NCI-H2171 treated with DMSO at 0.1 percent for 48 hours (cell line): ENCODE measurements around the gene VSIG4.

ENCODE experiments used
- DNase-seq: peaks from one replicate; lab custom pipeline; 2025; lab: John Stamatoyannopoulos, UW

VSIG4 gene

GRCh38 chrX:66023385-66024091 lies 16.3 kb downstream of the VSIG4 start:
- no peak for DNase-seq

- DNase-seq, result no peak
Measured at GRCh38 chrX:66022632-66023384, 17.1 kb downstream of the VSIG4 start.

GRCh38 chrX:66021765-66022631 lies 17.9 kb downstream of the VSIG4 start:
- DNase-seq, result no peak

GRCh38 chrX:66021401-66021764 lies 18.5 kb downstream of the VSIG4 start:
- DNase-seq, result peak; percentile 1

GRCh38 chrX:66020631-66021334 lies 19.1 kb downstream of the VSIG4 start:
- DNase-seq, result no peak

- no peak for DNase-seq
Measured at GRCh38 chrX:66019974-66020373, 19.9 kb downstream of the VSIG4 start.

GRCh38 chrX:66019310-66019652 lies 20.6 kb downstream of the VSIG4 start:
- DNase-seq, result no peak

GRCh38 chrX:66018585-66019309 lies 21.1 kb downstream of the VSIG4 start:
- no peak for DNase-seq

- DNase-seq, result peak; percentile 79
Measured at GRCh38 chrX:66017659-66018170, 22.2 kb downstream of the VSIG4 start.

GRCh38 chrX:66016905-66017658 lies 22.8 kb downstream of the VSIG4 start:
- no peak for DNase-seq

GRCh38 chrX:66015900-66016689 lies 23.8 kb downstream of the VSIG4 start:
- DNase-seq, result no peak

- no peak for DNase-seq
Measured at GRCh38 chrX:66015152-66015831, 24.6 kb downstream of the VSIG4 start.

- DNase-seq, result no peak
Measured at GRCh38 chrX:66014556-66014955, 25.3 kb downstream of the VSIG4 start.

- no peak for DNase-seq
Measured at GRCh38 chrX:66014084-66014483, 25.8 kb downstream of the VSIG4 start.

- no peak for DNase-seq
Measured at GRCh38 chrX:66013194-66013816, 26.6 kb downstream of the VSIG4 start.

GRCh38 chrX:66012094-66012534 lies 27.8 kb downstream of the VSIG4 start:
- no peak for DNase-seq

GRCh38 chrX:66009231-66009845 lies 30.5 kb downstream of the VSIG4 start:
- DNase-seq, result no peak

GRCh38 chrX:66008328-66008970 lies 31.4 kb downstream of the VSIG4 start:
- no peak for DNase-seq
